GM21528 (cell line): Measurements from ENCODE around the gene DPYSL4.

Experiments used
- ATAC-seq: cut with Tn5 transposase; IDR thresholded peaks from one replicate; pipeline ENCODE4 v1.9.1; 2021; ENCODE audit warnings: mild to moderate bottlenecking, moderate library complexity; ENCODE audit not compliant: unreplicated experiment, low FRiP score

DPYSL4 gene

GRCh38 chr10:132253092-132253687 is 66.4 kb downstream of the DPYSL4 start:
- no peak for ATAC-seq

- no peak for ATAC-seq
These were observed 68.1 kb downstream of the DPYSL4 start for GRCh38 chr10:132254841-132255240.
